Suppressor macrophage (primary cell): ENCODE data around the gene LAGE3.
A peak's percentile ranks its signal among the peaks of the same experiment; 100 is the strongest.
"Not testable (repeated sequence)": the region's sequence is repeated elsewhere in the genome, so short reads cannot be mapped to it uniquely, and the experiment has no call there.

ENCODE experiments used
- DNase-seq, 4 experiments: peaks; one replicate each; pipeline ENCODE4 v3.0.0-alpha.2; 2020 to 2022

Gene LAGE3

GRCh38 chrX:154502098-154502497 lies 23.0 kb upstream of the LAGE3 start:
- DNase-seq, result no peak

GRCh38 chrX:154501423-154501822 lies 22.3 kb upstream of the LAGE3 start:
- not testable (repeated sequence) for DNase-seq

GRCh38 chrX:154496591-154497137 lies 17.6 kb upstream of the LAGE3 start:
- not testable (repeated sequence) for DNase-seq

- no peak for DNase-seq
Observed at GRCh38 chrX:154495472-154495922, 16.4 kb upstream of the LAGE3 start.

- DNase-seq, result no peak
Observed at GRCh38 chrX:154494715-154495114, 15.6 kb upstream of the LAGE3 start.

GRCh38 chrX:154490414-154491083 lies 11.5 kb upstream of the LAGE3 start, which contains the start of gene SLC10A3:
Gene SLC10A3, minus strand, starts transcription at chrX:154490629. Its CDS starts 1,689 bp downstream, at chrX:154488940.
- peak; percentile 91 to 96 (median 94) for DNase-seq

GRCh38 chrX:154490021-154490413 lies 10.9 kb upstream of the LAGE3 start:
- DNase-seq, result peak in 3 of 4 experiments; percentile 10 to 37 (median 22)

- no peak for DNase-seq
Observed at GRCh38 chrX:154489182-154489581, 10.1 kb upstream of the LAGE3 start.

- no peak for DNase-seq
Observed at GRCh38 chrX:154488336-154489075, 9.4 kb upstream of the LAGE3 start.

GRCh38 chrX:154487518-154488290 lies 8.6 kb upstream of the LAGE3 start:
- no peak for DNase-seq

GRCh38 chrX:154486396-154487207 lies 7.5 kb upstream of the LAGE3 start, which contains the start of gene UBL4A:
Gene UBL4A, minus strand, starts transcription at chrX:154486615. Its CDS starts 31 bp downstream, at chrX:154486584.
- DNase-seq, result peak; percentile 53 to 85 (median 68)

- DNase-seq, result peak in 3 of 4 experiments; percentile 26 to 58 (median 46)
Observed at GRCh38 chrX:154486052-154486395, 6.9 kb upstream of the LAGE3 start.

- DNase-seq, result no peak
Observed at GRCh38 chrX:154485150-154486051, 6.3 kb upstream of the LAGE3 start.

- DNase-seq, result peak; percentile 17 to 45 (median 34)
Observed at GRCh38 chrX:154484255-154485149, 5.4 kb upstream of the LAGE3 start.

- no peak for DNase-seq
Observed at GRCh38 chrX:154483325-154483724, 4.2 kb upstream of the LAGE3 start.

GRCh38 chrX:154482786-154483185 lies 3.7 kb upstream of the LAGE3 start:
- DNase-seq, result no peak

GRCh38 chrX:154481911-154482601 lies 3.0 kb upstream of the LAGE3 start:
- DNase-seq, result no peak

- no peak for DNase-seq
Observed at GRCh38 chrX:154481195-154481594, 2.1 kb upstream of the LAGE3 start.

GRCh38 chrX:154477891-154478477 lies 1.1 kb downstream of the LAGE3 start:
- DNase-seq, result no peak
